Measurements from ENCODE around the gene FIBCD1.

GRCh38 chr9:130895481-130896232 is 43.4 kb downstream of the FIBCD1 start:
- TF ChIP-seq, protein P1, sequence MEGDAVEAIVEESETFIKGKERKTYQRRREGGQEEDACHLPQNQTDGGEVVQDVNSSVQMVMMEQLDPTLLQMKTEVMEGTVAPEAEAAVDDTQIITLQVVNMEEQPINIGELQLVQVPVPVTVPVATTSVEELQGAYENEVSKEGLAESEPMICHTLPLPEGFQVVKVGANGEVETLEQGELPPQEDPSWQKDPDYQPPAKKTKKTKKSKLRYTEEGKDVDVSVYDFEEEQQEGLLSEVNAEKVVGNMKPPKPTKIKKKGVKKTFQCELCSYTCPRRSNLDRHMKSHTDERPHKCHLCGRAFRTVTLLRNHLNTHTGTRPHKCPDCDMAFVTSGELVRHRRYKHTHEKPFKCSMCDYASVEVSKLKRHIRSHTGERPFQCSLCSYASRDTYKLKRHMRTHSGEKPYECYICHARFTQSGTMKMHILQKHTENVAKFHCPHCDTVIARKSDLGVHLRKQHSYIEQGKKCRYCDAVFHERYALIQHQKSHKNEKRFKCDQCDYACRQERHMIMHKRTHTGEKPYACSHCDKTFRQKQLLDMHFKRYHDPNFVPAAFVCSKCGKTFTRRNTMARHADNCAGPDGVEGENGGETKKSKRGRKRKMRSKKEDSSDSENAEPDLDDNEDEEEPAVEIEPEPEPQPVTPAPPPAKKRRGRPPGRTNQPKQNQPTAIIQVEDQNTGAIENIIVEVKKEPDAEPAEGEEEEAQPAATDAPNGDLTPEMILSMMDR (conservative IDR thresholded peaks at IDR 0.05; ENCODE audit: low read depth in 2 of 2), result no peak
- TF ChIP-seq EZH2phosphoT487 (IDR thresholded peaks at IDR 0.05; ENCODE audit: unreplicated experiment), result no peak
- TF ChIP-seq POLR2AphosphoS5 (IDR thresholded peaks at IDR 0.05; ENCODE audit: low read depth), result no peak
- no peak for TF ChIP-seq REST (IDR thresholded peaks at IDR 0.05; ENCODE audit: unreplicated experiment)
- no peak for TF ChIP-seq EZH2 (IDR thresholded peaks at IDR 0.05; ENCODE audit: low read depth, unreplicated experiment)
- no peak for TF ChIP-seq CREB1 (CRISPR knock-in tag; IDR thresholded peaks at IDR 0.05; ENCODE audit: low read depth)

Measured in GM23338 (cell line).